Measurements from ENCODE around the gene SUPT20H.

Gene SUPT20H

DNA sequence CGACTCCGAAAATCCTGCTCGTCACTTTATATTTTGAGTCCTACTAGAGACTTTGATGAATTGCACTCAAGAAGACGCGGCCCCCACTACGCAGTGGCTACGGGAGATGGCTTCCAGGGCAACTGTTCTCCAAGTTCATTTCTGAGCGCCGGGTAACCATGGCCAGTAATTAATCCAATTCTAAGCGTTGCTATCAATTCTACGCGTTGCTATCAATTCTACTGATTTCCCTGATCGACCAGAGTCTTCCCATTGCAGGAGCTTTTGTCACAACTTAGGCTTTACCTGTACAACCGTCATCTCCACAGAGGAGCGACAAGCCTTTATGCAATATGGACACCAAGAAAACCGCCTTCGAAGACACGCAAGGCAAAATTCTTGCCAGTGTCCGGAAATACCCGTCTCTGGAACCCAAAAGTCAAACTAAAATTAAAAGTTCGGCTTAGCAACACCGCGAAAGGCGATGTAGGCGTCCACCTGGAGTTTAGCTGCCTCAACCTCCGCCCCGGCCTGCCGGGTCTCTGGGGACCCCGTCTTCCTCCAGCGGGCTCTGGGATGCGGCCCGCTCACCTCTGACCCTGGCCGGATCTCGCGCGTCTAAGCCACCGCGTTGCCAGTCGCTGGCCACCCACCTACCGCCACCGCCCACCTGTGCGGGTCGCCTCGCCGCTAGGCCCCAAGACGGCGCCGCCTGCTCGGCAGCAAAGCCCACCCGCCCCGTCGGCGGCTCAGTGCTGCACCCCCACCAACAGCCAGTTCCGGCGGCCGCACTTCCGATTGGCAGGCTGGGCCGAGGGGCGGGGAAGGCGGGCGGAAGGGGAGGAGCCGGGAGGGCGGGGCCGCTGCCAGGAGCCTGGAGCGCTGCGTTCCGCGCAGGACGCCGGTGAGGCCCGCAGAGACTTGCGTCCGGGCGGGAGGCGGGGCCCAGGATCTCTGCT lies at the start of gene SUPT20H:
Gene SUPT20H, minus strand, starts transcription at position 779 of the 938 bp plus-strand sequence. CDS start 8,198 bp downstream, outside the sequence.
- peak; percentile 64 for DNase-seq

DNA sequence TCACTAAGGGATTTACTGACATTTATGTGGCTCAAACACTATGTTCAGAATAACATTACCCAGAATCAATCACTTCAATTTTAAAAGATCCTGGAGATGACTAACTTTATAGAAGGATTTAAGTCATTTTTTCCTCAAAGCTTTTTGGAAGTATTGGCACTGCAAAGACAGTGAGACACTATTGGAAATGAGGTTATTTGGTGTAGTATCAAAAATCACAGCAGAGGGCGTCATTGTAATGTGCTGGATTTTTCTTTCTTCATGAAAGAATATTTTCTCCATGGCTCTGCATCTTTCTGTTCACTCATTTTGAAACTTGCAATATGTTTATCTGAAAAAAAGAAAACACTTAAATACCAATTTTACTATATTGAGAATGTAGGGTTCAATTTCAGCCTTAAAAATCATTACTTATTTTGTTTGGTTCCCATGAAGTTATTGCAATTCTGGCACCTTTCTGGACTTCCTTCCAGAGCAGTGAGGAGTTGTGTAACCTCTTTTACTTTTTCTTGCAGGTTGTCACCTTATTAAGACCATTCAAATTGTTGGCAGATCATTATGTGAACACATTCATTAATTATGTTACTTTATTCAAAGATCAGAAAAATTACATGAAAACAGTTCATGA lies 49.7 kb upstream of the SUPT20H start:
- no peak for DNase-seq

DNA sequence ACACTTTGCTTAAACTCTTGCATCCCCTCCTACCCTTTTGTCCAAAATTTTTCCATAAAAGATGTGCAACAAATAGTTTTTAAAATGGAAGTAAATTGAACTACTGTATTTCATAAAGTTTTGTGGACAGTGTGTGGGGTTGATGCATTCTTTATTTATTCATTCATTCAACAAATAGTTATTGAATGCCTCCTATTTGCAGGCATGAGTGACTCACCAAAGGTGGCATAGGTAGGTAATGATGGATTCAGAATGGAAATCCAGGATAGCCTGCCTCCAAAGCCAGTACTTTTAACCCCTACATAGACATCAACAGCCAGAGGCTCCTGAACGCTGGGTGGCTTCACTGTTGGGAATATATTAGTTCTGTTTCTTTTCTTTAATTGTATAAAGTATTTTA lies 48.4 kb upstream of the SUPT20H start:
- DNase-seq: no peak

DNA sequence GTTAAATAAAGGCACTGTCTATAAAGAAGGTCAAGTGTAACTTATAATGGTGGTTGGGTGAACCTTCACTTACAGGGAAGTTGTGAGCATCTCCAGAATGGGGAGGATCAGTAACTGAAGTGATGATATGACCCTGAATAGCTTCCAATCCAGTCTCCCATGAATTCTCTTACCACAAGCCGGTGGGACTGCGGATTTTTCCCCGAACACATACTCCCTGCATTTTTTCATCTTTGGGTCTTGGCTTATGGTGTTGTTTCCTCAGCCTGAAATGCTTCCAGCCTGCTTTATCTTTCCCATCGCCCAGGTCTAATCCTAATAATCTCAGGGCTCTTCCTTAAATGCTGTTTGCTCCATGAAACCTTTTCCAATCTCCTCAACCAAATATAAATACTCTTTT lies 48.0 kb upstream of the SUPT20H start:
- DNase-seq: no peak

DNA sequence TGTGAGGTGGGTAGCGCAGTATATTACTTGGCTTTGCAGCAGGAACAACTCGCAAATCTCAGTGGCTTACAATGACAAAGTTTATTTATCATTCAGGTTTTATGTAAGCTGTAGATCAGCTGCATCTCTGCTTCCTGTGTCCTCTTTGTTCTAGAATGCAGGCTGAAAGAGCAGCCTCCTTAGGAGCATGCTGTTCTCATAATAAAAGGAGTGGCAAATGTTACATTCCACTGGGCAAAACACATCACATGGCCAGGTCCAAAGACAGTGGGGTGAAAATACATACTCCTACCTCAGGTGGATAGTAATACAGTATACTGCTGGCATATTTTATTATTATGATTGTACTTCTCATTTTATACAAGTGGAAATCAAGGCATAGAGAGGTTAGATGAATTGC lies 47.2 kb upstream of the SUPT20H start:
- DNase-seq: no peak

DNA sequence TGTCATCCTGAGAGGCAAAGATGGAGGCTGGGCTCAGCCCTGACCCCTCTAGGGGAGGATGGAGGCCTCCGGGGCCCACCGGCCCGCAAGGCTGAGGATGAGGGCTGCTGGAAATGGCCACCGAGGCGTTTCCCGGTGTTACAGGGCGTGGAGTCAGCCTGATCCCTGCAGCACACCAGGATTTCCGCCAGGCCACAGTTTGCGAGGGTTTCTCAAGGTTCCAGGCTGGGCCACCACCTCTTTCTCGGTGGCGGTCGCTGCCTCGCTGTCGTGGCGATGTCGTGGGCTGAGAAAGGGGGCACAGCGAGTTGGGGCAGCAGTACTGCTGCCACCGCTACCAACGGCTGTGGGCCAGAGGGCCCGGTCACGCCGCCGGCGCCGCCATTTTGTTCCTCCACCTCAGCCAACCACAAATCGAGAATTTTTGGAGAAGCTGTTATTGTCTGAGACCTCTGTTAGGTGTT lies 45.8 kb upstream of the SUPT20H start, which contains the start of gene CSNK1A1L:
Gene CSNK1A1L, minus strand, starts transcription at position 414 of the 464 bp plus-strand sequence. Its CDS starts 408 bp downstream, at position 6.
- no peak for DNase-seq

DNA sequence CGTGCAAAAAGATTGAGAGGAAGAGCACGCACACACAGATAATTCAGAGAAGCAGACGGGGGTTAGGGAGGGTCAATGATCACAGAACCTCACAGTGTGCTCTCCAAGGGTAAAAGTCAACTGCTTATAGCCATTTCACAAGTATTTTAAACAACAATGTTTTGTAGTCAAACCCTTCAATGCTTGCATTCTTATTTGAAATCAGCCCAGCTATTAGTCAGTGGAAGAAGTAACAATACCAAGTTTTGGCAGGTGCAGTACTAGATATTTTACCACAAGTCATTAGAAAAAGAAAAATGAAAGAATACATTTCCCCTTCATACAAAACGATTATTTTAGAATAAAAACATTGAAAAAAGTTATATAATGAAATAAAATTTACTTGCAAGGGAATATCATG lies 43.4 kb upstream of the SUPT20H start:
- no peak for DNase-seq

DNA sequence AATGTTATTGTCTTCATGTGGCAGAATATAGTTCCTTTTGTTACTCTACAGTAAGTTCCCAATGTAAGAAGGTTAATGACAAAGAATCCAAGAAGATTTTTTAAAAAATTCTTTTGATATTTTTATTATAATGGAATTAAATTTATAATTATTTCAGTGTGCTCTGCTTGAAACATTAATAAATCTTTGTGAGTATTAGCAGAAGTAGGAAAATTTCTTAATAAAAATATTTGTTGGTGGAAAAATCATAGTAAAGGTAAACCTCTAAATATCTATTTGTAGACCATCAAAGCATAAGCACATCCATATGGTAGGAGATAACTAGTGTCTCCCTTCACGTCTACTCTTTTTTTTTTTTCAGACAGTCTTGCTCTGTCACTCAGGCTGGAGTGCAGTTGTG lies 41.7 kb upstream of the SUPT20H start:
- no peak for DNase-seq

DNA sequence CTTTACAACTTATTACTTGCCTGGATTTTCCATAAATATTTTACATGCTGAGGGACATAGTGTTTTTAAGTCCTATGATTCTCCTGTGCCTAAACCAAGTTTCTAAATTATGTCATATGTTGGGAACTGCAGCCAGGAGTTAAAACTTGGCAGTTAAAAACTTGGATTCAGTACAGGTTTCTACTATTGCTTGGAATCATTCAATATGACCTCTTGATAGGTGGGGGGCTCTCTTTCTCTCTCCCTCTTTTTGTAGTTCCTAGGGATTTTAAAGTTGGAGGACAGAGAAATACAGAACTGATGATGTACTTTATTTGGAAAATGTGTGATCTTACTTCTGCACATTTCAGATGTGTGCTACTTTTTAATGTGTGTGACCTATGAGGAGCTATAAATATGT lies 41.2 kb upstream of the SUPT20H start:
- no peak for DNase-seq

DNA sequence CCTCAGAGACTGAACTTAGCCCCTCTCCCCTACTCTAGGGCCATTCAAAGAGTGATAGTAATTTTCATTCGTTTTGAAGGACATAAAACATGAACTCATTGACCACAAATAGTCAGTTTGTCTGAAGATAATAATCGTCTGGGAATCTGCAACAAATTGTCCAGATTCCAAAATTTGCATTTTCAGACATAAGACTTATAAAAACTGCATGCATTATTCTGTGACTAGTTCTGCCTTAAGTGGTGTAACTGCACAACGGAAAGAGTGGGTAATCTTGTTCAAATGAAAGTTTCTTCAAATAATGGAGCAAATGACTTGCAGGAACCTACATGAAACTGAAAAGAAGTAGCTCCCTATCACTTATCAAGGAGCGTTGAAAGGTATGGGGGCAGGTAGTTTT lies 37.6 kb upstream of the SUPT20H start:
- no peak for DNase-seq

DNA sequence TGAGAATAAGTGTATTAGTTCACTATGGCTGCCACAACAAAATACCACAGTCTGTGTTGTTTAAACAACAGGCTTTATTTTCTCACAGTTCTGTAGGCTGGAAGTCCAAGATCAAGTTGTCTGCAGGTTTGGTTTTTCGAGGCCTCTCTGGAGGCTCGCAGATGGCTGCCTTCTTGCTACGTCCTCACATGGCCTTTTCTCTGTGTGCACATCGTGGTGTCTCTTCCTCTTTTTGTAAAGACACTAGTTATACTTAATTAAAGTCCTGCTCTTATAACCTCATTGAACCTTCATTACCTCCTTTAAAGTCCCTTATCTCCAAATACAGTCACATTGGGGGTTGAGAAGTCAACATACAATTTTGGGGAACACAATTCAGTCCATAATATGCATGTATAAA lies 35.4 kb upstream of the SUPT20H start:
- no peak for DNase-seq

DNA sequence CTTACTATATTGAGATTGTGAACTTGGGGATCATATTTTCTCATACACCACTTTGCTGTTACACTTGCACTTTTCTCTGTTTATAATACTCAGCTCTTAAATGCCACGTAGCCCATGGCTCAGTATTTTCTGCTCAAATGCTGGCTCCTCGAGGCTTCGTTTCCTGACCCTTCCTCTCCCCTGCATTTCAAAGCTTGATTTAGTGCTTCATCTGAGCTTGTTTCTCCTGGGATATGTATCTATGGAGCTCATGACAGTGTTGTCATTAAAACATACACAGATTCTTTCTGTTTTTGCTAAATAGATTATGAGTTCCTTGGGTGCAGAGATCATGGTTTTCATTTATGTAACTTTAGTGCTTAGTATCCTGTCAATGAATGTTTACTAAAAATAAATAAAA lies 34.6 kb upstream of the SUPT20H start:
- no peak for DNase-seq

DNA sequence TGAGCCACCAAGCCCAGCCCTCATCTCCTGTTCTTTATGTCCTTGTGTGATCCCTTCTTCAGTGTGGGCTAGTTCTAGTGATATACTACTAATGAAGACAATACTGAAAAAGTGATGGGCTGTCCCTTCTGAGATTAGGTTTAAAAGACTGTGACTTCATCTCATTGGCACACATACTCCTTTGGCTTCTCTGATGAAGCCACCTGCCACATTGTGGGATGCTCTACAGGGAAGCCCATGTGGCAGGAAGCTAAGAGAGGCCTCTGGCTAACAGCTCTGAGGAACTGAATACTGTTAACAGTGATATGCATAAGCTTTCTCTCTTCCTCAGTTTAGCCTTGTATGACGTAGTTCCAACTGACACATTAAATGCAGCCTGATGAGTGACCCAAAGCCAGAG lies 32.3 kb upstream of the SUPT20H start:
- DNase-seq: no peak

DNA sequence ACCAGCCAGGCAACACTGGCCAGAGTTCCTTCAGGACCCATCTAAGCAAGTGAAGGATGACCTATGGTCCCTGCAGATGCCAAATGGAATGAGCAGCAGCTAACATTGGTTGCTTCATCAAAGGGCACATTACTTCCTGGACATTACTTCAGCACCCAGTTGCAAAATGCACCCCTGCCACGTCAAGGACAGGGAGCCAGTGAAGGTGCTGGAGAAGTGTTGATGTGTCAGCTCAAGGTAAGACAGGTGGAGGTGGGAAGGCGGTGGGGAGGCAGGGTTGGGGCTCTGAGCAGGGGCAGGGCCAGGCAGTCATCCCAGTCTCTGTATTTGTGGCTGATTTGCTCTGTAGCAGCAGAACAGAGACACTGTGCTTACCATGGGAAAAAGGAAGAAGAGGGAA lies 31.4 kb upstream of the SUPT20H start:
- DNase-seq: no peak

DNA sequence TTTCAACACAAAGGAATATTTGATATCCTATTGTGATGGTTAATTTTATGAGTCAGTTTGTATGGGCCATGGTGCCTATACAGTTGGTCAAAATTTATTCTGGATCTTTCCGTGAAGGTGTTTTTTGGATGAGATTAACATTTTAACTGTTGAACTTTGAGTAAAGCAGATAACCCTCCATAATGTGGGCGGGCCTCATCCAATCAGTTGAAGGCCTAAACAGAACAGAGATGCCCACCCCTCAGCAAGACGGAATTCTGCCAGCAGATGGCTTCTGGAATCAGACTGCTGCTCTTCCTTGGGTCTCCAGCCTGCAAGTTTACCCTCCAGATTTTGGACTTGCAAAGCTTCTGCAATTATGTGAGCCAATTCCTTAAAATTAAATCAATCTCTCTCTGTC lies 30.0 kb upstream of the SUPT20H start:
- no peak for DNase-seq

DNA sequence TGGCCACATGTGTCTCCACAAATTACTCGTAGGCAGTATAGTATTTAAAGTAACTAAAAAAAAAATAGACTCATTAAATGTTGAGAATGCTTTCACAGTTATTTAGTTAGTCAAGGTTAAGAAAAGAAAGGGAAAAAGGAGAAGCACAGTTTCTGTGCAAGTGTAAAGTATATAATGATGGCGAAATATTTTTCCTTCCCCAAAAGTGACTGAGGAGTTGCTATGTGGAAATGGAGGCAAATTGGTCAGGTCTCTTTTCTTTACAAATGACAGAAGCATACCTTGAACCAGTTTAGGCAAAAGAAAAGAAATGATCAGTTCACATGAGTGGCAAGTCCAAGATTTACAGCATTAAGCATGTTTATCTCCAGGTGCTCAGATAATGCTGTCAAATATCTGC lies 28.0 kb upstream of the SUPT20H start:
- no peak for DNase-seq

DNA sequence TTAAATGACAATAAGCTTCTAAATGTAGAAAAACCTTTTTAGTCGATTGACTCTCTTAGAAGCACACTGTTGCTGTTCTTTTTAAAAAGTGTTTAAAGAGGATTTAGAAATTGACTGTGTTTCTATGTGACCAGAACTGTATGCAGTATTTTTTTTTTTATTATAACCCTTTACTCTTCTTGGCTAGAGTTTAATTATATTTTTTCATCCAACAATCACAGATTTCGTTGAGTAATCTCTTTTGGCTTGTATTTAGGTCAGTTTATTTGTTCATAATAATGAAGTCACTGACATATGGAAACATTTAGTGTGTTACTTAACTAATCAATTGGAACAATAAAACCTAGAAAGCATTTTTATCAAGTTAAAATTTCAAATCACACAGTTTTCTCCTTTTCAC lies 26.1 kb upstream of the SUPT20H start:
- DNase-seq: no peak

DNA sequence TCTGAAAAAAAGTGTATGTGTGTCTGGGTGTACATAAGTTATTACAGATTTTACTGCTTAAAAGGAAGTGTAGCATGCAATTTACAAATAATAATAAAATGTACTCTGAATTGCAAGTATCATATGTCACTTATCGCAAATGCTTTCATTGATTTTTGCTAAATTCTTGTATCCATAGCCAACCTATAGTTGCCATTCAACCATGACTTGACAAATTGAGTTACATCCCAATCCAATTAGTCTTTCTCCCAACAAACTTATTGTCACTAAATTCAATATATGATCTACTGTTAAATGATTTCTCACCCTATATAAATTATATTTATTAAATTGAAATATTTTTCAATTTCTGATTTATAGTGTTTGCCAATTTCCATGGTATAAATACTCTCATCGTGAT lies 17.3 kb upstream of the SUPT20H start:
- DNase-seq: no peak

DNA sequence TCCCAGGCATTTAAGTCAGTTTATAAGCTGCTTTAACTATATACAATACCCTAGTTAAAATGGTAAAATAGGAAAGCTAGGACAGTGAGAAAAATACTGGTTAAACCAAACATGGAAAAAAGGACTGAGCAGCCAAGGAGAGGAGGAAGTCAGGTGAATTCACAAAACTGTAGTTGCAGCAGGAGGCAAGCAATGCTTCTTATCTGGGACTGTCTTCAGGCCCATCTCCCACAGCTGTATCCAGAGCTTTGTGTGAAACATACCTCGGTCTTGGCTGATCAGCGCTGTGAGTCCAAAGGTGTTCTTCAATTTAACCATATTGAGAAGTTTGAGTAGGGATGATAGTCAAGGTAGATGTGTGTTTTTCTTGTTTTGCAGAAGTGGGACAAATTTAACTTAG lies 15.7 kb upstream of the SUPT20H start:
- DNase-seq: no peak

DNA sequence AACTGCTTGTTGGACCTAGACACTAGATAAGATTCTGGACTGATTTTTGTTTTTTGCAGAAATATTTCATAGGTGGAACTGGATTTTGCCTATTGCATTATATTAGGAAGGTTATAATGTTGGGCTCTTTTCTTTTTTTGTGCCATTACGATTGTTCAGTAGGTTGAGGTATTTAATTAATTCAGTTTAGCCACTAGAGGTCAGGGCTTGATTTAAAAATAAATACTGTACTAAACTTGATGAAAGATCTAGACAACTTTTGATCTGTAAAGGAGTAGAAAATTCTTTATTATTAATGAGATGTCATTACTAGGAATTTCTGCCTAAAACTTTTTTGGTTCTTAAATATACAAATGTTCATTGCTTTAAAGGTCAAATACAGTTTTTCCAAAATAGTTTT lies 15.2 kb upstream of the SUPT20H start:
- DNase-seq: no peak

DNA sequence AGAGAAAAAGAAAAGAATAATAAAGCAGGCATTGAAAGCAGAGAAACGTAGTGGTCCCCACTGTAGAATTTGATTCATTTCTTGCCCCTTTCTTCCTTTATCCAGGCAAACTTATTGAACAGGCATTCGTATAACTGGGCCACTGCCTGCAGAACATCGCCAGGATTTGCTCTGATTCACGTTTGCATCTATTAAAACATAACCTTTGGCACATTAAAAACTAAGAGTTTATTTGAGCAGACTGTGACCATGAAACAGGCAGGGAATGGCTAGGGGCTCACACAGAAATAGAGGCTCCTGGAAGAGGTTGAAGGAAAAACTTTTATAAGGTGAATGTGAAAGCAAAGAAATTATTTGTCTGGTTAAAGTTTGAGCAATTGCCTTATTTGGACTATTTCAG lies 12.5 kb upstream of the SUPT20H start:
- DNase-seq: no peak

DNA sequence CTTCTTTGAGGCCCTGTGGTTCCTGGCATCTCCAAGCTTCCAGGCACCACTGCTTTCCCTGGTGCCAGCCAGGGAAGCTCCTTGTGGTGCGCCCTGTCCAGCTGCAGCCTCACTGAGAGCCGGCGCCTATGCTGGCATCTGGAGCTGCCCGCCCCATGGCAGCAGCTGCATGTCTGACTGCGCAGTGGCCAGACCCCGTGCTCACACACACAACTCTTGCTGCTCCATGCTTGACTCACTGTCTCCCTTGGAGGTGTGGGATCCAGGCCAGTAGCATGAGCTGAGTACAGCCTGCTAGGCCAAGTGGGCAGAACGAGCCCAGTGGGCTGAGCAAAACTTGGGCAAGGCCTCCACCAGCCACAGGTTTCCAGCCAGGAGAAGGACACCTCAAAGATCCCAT lies 11.5 kb upstream of the SUPT20H start:
- no peak for DNase-seq

DNA sequence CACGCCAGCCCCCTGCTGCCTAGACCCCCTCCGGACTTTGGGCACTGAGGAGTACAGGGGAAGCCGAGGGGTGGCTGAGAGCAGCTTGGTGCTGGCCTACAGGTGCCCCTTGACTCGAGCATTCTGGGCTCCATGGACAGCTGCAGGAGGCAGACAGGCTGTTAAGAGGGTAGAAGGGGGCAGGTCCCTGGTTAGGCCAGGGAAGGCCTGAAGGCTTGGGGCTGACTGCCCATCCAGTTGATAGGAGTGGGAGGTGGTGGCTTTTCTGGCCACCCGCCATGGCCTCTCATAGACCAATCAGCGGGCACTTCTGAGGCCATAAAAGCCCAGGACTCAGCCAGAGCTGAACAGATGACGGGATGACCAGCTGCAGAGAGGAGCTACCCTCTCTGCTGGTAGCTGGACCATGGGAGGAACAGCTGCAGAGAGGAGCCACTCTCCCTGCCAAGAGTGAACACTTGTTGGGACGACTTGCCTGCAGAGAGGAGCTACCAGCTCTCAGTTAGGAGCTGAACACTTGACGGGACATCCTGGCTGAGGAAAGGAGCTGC lies 10.7 kb upstream of the SUPT20H start:
- DNase-seq: no peak

DNA sequence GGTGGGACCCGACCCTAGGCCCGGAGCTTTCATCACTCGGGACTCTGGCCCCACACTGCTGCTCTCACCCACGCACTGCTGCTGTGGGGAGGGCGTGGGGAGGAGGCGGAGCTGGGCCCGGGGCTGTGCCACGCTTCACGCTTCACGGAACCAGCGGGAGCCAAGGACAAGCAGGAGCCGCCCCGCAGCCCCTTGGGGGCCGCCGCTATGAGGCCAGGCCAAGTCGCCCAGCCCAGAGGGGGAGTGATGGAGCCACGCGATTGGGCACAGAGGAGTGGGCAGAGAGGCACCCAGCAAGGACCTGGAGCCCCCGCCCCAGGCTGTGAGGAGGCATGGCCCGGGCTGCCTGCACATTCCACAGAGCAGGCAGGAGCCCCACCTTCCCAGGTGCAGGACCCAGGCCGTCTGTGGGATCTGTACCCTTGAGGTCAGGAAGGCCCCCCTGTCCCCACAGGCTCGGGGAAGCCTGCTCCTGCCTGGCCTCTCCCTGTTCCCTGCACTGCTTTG lies 10.2 kb upstream of the SUPT20H start:
- no peak for DNase-seq
